OCI-LY7 (cell line): Measurements from ENCODE around the gene DEPP1. TPM values are rescaled to one million over a fixed set of nuclear protein-coding genes. Genes with fewer than 3 reads are reported as not detected.

Source experiments
- BruUV-seq: library from RNA; stranded (reverse); fragments of 400-500 nt; replicated peaks from 2 replicates; lab custom pipeline; 2021; lab: Mats Ljungman, UMichigan
- CTCF ChIA-PET: fragments of 300-600 bp; sonication (Branson Sonifier 250); formaldehyde crosslinking; loops from one replicate; lab custom pipeline; 2022; ENCODE audit warnings: antibody characterized with exemption; ENCODE audit not compliant: unreplicated experiment; lab: Charles Lee
- POLR2A ChIA-PET: fragments of 300-600 bp; sonication (Branson Sonifier 250); formaldehyde crosslinking; loops from one replicate; lab custom pipeline; 2022; ENCODE audit warnings: antibody characterized with exemption; lab: Charles Lee
- DNase-seq: peaks from one replicate; pipeline ENCODE4 v3.0.0-alpha.2; 2015; ENCODE audit warnings: low spot score
- H2AFZ ChIP-seq: fragments of 200-600 bp; sonication (generic), shearing (Covaris generic); 2 replicates; pipeline ENCODE4 v1.6.1; 2014; ENCODE audit warnings: mild to moderate bottlenecking, antibody characterized with exemption, low read length, moderate library complexity
- H3K27ac ChIP-seq: fragments of 200-600 bp; sonication (generic); 2 replicates; pipeline ENCODE4 v1.5.1; 2014; ENCODE audit warnings: mixed run types, low read depth, mild to moderate bottlenecking, moderate library complexity, low read length, inconsistent platforms; ENCODE audit not compliant: poor library complexity, severe bottlenecking
- H3K36me3 ChIP-seq: fragments of 200-600 bp; sonication (generic); 2 replicates; pipeline ENCODE4 v1.6.1; 2014; ENCODE audit warnings: mild to moderate bottlenecking, antibody characterized with exemption, low read length, moderate library complexity, mixed read lengths; ENCODE audit not compliant: insufficient read depth
- H3K4me1 ChIP-seq: fragments of 200-600 bp; sonication (generic); 2 replicates; pipeline ENCODE4 v1.5.1; 2014; ENCODE audit warnings: mild to moderate bottlenecking, low read length; ENCODE audit not compliant: insufficient read depth, poor library complexity, severe bottlenecking
- H3K4me2 ChIP-seq: fragments of 200-600 bp; sonication (generic); 2 replicates; pipeline ENCODE4 v1.6.1; 2014; ENCODE audit warnings: mild to moderate bottlenecking, low read length
- H3K4me3 ChIP-seq: fragments of 200-600 bp; sonication (generic); 2 replicates; pipeline ENCODE4 v1.5.1; 2014; ENCODE audit warnings: mild to moderate bottlenecking, low read depth, low read length; ENCODE audit not compliant: poor library complexity, severe bottlenecking
- H3K79me2 ChIP-seq: fragments of 200-600 bp; sonication (generic); 2 replicates; pipeline ENCODE4 v1.6.1; 2016; ENCODE audit warnings: low read depth, mild to moderate bottlenecking, low read length, moderate library complexity, mixed read lengths; ENCODE audit not compliant: insufficient read depth
- H3K9me2 ChIP-seq: fragments of 200-600 bp; sonication (generic); 2 replicates; pipeline ENCODE4 v1.6.1; 2016; ENCODE audit warnings: mild to moderate bottlenecking, low read length, mixed read lengths; ENCODE audit not compliant: insufficient read depth
- H3K9me3 ChIP-seq: fragments of 200-600 bp; sonication (generic); 2 replicates; pipeline ENCODE4 v1.6.1; 2014; ENCODE audit warnings: mild to moderate bottlenecking, mixed run types, low read length, mixed read lengths
- H4K20me1 ChIP-seq: fragments of 200-600 bp; sonication (generic); 2 replicates; pipeline ENCODE4 v1.6.1; 2014; ENCODE audit warnings: mild to moderate bottlenecking, antibody characterized with exemption, low read length, moderate library complexity, mixed read lengths; ENCODE audit not compliant: insufficient read depth
- CTCF ChIP-seq: fragments of 200-600 bp; sonication (generic); conservative IDR thresholded peaks from 2 replicates; pipeline ENCODE4 v1.5.1; 2014; ENCODE audit warnings: mild to moderate bottlenecking, antibody characterized with exemption, low read length, moderate library complexity, mixed read lengths
- EZH2phosphoT487 ChIP-seq: fragments of 200-600 bp; sonication (generic); IDR thresholded peaks from 2 replicates; pipeline ENCODE4 v1.6.1; 2018; ENCODE audit warnings: low read depth, borderline replicate concordance, mild to moderate bottlenecking, mixed run types, antibody characterized with exemption, low read length, moderate library complexity, mixed read lengths
- intact Hi-C: fragments of 100-400 bp; cut with micrococcal nuclease; formaldehyde crosslinking; loops from one replicate; pipeline ENCODE4 v1.10.0; 2022; ENCODE audit not compliant: unreplicated experiment
- total RNA-seq, 2 experiments: library from RNA; depleted of rRNA in 1 of 2; stranded (reverse); fragments of >200 nt in 1 of 2; shearing (Covaris generic) in 1 of 2; gene quantifications; 2 replicates each; pipeline ENCODE4 v1.2.3, GENCODE V29; 2014 to 2022

Gene DEPP1
- total RNA-seq, 2 experiments from 2014 or later = 0.09 TPM; not detected in 1

GRCh38 chr10:44962870-44963738, 15.5 kb downstream of the DEPP1 start:
- CTCF ChIA-PET = interaction anchor here (1.2 kb wide), 1 partner anchor 30 kb away, joined by 5 read pairs; no protein-coding TSS in a partner anchor
- H3K79me2 ChIP-seq = no peaks in the 10 kb centered on the region

GRCh38 chr10:44961931-44962750, 16.5 kb downstream of the DEPP1 start:
- CTCF ChIA-PET = interaction anchor here (0.5 kb wide), 1 partner anchor 390 kb away, joined by 3 read pairs; no protein-coding TSS in a partner anchor
- H4K20me1 ChIP-seq = no peaks in the 10 kb centered on the region
- H3K4me2 ChIP-seq = no peak overlapping the region
- POLR2A ChIA-PET = interaction anchor here (0.7 kb wide), 2 partner anchors 8 to 10 kb away, joined by 3 read pairs; no protein-coding TSS in a partner anchor
- no peak overlapping the region for H2AFZ ChIP-seq
- no peak overlapping the region for H3K27ac ChIP-seq
- no peaks in the 10 kb centered on the region for H3K79me2 ChIP-seq
- H3K9me2 ChIP-seq = no peaks in the 10 kb centered on the region
- no peaks in the 10 kb centered on the region for H3K9me3 ChIP-seq
- BruUV-seq = no TSS peak
- no peaks in the 10 kb centered on the region for H3K36me3 ChIP-seq
- H3K4me1 ChIP-seq = peaks cover 72% of the 10 kb centered on the region
- TF ChIP-seq CTCF = no peak
- TF ChIP-seq EZH2phosphoT487 = no peak
- DNase-seq = no peak
- intact Hi-C loops = no loop called here
- no peak overlapping the region for H3K4me3 ChIP-seq

More at GRCh38 chr10:44962870-44963738, 15.5 kb downstream of the DEPP1 start:
- peak; percentile 59 for DNase-seq
- peaks cover 80% of the 10 kb centered on the region for H3K4me1 ChIP-seq
- H3K27ac ChIP-seq = no peak overlapping the region
- H3K36me3 ChIP-seq = no peaks in the 10 kb centered on the region
- POLR2A ChIA-PET = interaction anchor here (0.7 to 2.2 kb wide), 8 partner anchors 9 to 38 kb away, joined by 3 to 9 read pairs (median 4); partner anchors contain the start of gene ZNF22
- intact Hi-C loops = no loop called here
- H3K9me3 ChIP-seq = no peaks in the 10 kb centered on the region
- H3K4me3 ChIP-seq = peak overlapping the region; percentile 22
- H3K4me2 ChIP-seq = peak overlapping the region; percentile 61
- no TSS peak for BruUV-seq
- no peaks in the 10 kb centered on the region for H4K20me1 ChIP-seq
- no peaks in the 10 kb centered on the region for H3K9me2 ChIP-seq
- peak overlapping the region; percentile 60 for H2AFZ ChIP-seq
- TF ChIP-seq EZH2phosphoT487 (no peak), CTCF (0 out of 2 replicates have a peak, but pooled peaks have one; percentile 32)
